Esophagus squamous epithelium (tissue), 4 donors: Measurements from ENCODE around the gene DNMT3B.

Source experiments
- POLR2A ChIP-seq, 4 donors: fragments of 450-650 bp; IDR thresholded peaks; one replicate each; pipeline ENCODE4 v1.6.1; 2017; ENCODE audit warnings: antibody characterized with exemption in 4 of 4, mild to moderate bottlenecking in 4 of 4, moderate library complexity in 3 of 4
- TF ChIP-seq, protein P1 (sequence below), 6 experiments: fragments of 450-650 bp in 4 of 6; fragments of 200-600 bp in 2 of 6; sonication (generic) in 2 of 6; IDR thresholded peaks; one replicate each; pipeline ENCODE4 v1.5.1; 2016 to 2019; ENCODE audit warnings: antibody characterized with exemption in 6 of 6, mild to moderate bottlenecking in 4 of 6, moderate library complexity in 4 of 6

DNA sequence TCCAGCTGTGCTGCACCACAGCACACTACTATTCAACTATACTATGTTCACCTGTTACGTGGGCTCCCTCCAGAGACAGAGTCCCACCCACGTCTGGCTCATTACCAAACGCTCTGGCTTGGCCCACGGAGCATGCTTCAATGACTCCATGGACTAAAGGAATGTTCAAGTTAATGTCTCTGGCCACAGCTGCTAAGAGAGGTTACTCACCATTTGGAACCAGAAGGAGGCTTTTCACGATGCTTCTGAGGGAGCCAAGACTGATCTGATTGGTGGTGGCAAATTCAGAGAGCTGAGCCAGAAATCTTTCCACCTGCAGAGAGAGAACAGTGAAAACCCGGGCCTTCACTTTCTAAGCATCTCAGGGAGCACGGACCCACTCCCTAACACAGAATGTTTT lies 34.5 kb upstream of the DNMT3B start:
- TF ChIP-seq, protein P1, sequence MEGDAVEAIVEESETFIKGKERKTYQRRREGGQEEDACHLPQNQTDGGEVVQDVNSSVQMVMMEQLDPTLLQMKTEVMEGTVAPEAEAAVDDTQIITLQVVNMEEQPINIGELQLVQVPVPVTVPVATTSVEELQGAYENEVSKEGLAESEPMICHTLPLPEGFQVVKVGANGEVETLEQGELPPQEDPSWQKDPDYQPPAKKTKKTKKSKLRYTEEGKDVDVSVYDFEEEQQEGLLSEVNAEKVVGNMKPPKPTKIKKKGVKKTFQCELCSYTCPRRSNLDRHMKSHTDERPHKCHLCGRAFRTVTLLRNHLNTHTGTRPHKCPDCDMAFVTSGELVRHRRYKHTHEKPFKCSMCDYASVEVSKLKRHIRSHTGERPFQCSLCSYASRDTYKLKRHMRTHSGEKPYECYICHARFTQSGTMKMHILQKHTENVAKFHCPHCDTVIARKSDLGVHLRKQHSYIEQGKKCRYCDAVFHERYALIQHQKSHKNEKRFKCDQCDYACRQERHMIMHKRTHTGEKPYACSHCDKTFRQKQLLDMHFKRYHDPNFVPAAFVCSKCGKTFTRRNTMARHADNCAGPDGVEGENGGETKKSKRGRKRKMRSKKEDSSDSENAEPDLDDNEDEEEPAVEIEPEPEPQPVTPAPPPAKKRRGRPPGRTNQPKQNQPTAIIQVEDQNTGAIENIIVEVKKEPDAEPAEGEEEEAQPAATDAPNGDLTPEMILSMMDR (IDR thresholded peaks at IDR 0.05), result no peak
- TF ChIP-seq POLR2A (IDR thresholded peaks at IDR 0.05), result no peak
